ENCODE data around the gene RBM33.

The RBM33 gene

GRCh38 chr7:155796381-155797261, 152.2 kb downstream of the RBM33 start:
- DNase-seq (ENCODE audit: low read depth) = no peak

DNA sequence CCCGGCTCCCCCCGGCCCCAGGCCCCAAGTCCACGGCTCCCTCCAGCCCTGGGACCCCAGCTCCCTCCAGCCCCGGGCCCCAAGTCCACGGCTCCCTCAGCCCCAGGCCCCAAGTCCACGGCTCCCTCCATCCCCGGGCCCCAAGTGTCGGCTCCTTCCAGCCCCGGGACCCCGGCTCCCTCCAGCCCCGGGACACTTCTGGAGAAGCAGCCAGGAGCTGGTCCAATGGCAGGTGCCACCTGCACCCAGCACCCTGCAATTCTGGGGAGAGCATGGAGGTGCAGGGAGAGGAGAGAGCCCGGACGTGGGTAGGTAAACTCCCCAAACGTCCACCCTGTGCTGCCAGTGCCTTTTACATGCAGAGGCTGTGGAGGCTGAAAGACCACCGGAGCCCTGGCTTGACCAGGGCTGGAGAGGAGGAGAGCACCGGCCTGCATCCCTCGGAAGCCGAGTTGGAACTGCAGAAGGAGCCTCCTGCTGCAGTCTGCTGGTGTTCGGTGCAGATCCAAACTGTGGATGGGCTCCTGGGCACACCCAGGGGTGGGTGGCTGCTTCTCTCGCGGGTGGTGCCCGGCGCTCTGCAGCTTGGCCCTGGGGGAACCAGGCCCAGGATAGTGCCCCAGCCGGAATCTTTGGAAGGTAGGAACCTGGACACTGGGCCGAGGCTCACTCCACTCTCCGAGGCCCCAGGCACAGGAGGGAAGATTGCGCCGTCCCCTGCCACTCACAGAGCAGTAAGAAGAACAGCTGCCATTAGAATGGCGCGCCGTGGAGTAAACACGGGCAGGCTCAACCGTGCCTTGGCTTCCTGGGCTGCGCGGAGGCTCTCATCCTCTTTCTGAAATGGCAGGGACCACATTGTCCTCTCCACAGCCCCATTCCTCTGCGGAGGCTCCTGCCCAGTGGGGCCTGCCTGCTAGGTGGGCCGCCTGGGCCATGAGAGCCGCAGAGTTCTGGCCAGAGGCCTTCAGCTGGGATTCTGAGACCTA, 153.1 kb downstream of the RBM33 start:
- no peak for DNase-seq (ENCODE audit: low read depth)

DNA sequence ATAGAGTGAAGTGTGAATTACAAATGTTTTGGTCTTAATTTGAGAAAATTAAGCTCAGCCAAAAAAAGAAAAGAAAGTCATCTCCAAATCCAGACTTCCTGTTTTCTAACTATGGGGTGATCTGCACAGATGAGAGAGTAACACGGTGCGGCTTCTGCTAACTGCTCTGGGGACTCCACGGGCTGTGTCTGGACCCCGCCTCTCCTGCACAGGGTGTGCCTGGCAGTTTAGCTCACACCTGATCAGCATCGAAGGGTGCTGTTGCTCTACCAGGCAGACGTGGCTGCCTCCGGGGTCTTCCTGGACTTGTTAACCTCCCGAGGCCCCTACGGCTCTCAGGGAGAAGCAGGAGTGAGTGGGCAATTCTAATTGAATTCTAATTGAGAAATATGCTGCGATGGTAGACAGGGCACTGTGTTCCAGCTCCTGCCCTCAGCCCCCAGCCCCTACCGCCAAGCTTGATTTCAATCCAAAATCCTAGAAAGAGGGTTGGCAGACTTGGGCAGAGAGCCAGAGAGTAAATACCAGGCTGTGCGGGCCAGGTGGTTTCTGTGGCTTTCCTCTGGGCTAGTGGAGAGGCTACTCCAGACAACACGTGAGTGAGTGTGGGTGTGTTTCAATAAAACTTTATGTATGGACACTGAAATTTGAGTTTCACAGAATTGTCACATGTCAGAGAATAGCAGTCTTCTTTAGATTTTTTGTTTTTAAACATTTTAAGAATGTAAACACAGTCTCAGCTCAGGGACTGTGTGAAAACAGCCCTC, 154.4 kb downstream of the RBM33 start:
- DNase-seq (ENCODE audit: low read depth) = no peak

GRCh38 chr7:155799514-155799913, 155.1 kb downstream of the RBM33 start:
- DNase-seq (ENCODE audit: low read depth) = no peak

DNA sequence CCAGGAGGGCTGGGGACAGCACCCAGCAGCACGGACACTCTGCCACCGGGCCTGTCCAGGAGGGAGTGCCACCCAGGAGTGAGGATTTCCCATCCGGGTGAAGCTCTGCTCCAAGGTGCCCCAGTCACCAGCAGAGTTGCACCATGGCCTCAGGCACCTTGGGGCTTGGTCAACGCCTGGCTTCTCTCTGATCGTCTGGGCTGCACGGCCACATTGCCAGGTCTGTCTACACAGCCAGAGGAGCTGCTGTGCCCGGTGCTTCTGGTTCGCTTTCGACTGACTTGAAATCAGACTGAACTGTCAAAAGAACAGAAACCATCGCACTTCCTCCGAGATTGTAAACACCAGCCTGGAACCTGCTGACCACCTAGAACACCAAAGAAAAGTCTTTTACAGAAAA, 155.8 kb downstream of the RBM33 start:
- DNase-seq (ENCODE audit: low read depth) = no peak

GRCh38 chr7:155800741-155801267, 156.3 kb downstream of the RBM33 start:
- DNase-seq (ENCODE audit: low read depth) = no peak

- DNase-seq (ENCODE audit: low read depth) = no peak
Observed at GRCh38 chr7:155802291-155802690, 157.8 kb downstream of the RBM33 start.

DNA sequence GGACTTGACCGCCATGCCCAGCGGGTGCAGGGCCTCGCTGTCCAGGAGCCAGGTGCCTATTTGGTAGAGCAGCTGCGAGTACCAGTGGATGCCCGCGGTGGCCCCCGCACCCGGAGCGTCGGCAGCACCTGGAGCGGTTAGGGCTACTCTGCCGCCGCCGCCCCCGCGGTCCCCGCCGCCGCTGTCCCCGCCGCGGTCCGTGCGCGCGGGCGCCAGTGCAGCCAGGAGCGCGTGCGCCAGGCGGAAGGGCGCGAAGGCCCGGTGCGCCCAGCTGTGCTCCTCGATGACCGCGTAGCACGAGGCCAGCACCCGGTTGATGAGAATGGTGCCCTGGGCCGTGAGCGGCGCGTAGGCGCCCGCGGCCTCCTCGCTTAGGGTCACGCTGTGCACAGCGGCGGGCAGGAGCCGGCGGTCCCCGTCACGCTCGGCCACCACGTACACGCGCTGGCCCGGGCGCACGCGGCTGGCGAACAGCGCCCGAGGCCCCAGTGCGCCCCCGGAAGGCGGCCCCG, 158.5 kb downstream of the RBM33 start:
- DNase-seq (ENCODE audit: low read depth) = no peak

GRCh38 chr7:155803418-155804376, 159.2 kb downstream of the RBM33 start:
- peak; percentile 51 for DNase-seq (ENCODE audit: low read depth)

DNA sequence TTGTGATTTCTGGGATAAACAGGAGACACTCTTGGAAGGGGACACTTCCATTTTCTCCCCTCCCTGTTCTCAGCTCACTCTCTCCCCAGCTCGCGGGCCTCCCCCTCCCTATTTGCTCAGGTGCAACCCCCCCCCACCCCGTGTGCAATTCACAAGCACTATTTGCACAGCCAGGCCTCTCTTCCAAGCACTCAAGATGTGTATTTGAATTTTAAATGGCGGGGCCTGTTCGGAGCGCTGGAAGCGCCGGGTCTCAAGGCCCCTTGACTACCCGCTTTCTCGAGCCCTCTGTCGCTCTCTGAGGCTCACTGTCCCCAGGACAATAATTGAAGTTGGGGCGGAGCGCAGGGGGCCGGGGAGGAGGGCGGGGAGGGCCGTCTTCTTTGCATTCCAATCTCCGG, 160.0 kb downstream of the RBM33 start:
- DNase-seq (ENCODE audit: low read depth) = no peak

GRCh38 chr7:155804897-155805825, 160.7 kb downstream of the RBM33 start:
- no peak for DNase-seq (ENCODE audit: low read depth)

- DNase-seq (ENCODE audit: low read depth) = no peak
Observed at GRCh38 chr7:155805826-155806095, 161.3 kb downstream of the RBM33 start.

- no peak for DNase-seq (ENCODE audit: low read depth)
Observed at GRCh38 chr7:155806096-155806871, 161.8 kb downstream of the RBM33 start.

DNA sequence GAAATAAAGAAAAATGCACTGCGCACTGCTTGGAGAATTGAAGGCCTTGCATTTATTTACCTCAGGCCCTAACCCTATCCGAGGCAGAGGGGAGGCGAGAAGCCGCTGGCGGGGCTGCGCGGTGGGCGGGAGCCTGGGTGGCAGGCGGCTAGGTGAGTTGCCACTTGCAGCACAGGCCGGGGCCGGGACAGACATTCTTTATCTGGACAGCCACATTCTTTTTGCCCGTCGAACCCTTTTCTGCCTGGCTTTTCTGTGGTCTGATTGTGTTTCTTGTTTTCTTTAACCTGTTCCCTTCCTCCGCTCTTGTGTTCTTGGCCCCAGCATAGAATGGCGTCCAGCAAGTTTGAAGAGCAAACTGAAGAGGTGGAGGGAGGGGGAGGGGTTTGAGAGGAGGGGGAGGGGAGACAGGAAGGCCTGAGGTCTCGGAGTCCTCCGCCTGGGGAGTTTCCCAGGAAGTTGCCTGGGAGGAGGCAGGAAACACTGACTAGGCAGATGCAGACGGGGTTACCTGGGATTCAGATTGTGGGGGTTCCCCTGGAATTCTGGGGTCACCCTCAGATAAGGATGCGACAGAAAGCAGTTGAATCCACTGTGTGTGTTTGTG, 162.7 kb downstream of the RBM33 start:
- no peak for DNase-seq (ENCODE audit: low read depth)

GRCh38 chr7:155807789-155808548, 163.5 kb downstream of the RBM33 start:
- no peak for DNase-seq (ENCODE audit: low read depth)

DNA sequence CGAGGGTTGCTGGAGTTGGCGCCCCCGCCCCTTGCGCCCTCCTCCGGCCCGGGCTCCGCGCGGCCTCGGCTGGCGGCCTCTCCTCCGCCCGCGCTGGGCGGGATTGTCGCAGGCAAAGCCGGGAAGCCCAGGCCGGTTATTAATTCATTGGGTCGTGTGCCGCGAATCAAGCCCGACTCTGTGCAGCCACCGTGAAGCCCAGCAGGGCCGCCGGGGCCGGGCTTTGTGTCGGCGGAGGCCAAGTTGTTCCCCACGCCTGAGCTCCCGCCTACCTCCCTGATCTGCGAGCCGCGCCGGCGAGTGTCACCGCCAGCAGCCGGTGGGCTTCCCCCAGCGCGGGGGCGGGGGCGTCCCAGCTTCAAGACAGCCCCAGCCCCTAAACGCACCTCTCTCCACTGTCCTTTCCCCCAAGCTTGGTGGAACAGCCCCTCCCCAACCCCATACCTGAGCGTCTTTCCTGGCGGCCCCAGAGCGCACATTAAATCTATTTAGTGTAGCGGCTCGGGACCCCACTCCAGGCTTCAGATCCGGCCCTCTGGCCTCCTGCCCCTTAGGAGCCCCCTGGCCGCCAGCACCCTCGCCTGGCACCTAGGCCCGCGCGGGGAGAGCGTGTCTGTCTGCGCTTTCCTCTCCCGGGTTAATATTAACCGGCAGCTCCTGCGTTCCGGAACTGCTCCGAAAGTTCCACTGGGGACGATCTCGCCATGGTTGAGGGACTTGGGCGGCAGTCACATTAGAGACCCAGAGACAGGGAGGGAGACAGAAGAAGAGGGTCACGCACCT, 164.3 kb downstream of the RBM33 start:
- no peak for DNase-seq (ENCODE audit: low read depth)
